Measurements from ENCODE around the gene FKBP1B.
"Not testable (repeated sequence)": the region's sequence is repeated elsewhere in the genome, so short reads cannot be mapped to it uniquely, and the experiment has no call there.

FKBP1B gene

GRCh38 chr2:24104906-24105305 lies 55.4 kb downstream of the FKBP1B start:
- no peak for DNase-seq

- DNase-seq = no peak
Measured at GRCh38 chr2:24105816-24106215, 56.3 kb downstream of the FKBP1B start.

GRCh38 chr2:24106786-24107185 lies 57.2 kb downstream of the FKBP1B start:
- no peak for DNase-seq

GRCh38 chr2:24107336-24107735 lies 57.8 kb downstream of the FKBP1B start:
- no peak for DNase-seq

- not testable (repeated sequence) for DNase-seq
Measured at GRCh38 chr2:24109431-24109830, 59.9 kb downstream of the FKBP1B start.

- DNase-seq = no peak
Measured at GRCh38 chr2:24110660-24111303, 61.2 kb downstream of the FKBP1B start.

DNA sequence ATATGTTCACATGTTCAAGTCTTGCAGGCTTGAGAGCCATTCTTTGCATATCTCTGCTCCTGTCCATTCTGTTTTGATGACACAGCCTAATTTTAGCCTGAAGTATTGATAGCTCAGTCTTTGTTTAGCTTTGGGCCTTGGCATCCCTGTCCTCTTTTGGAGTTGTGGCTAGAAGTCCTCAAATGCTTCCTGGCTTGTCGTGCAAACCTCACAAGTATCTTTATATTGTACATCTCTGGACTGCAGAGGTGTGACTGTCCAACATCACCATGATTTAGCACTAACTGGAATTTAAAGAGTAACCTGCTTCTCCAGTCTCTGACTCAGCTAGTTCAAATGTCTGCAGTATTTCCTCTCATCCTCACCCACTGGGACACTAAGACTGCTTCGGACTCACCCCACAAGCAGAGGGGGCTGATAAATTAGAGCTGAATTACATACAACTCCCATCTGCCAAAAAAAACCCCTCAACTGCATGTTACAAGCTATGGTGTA lies 61.9 kb downstream of the FKBP1B start:
- DNase-seq = no peak
